PC-3 (cell line): ENCODE measurements around the gene RALY.

Experiments used
- EZH2 ChIP-seq: fragments of 300-600 bp; sonication (generic); IDR thresholded peaks from one replicate; pipeline ENCODE4 v1.6.1; 2017; ENCODE audit warnings: antibody characterized with exemption, mild to moderate bottlenecking, low read length; ENCODE audit not compliant: unreplicated experiment
- TF ChIP-seq, protein P1 (sequence below): fragments of 300-600 bp; sonication (generic); conservative IDR thresholded peaks from 2 replicates; pipeline ENCODE4 v1.5.1; 2017; ENCODE audit warnings: antibody characterized with exemption, low read depth, mild to moderate bottlenecking, low read length

DNA sequence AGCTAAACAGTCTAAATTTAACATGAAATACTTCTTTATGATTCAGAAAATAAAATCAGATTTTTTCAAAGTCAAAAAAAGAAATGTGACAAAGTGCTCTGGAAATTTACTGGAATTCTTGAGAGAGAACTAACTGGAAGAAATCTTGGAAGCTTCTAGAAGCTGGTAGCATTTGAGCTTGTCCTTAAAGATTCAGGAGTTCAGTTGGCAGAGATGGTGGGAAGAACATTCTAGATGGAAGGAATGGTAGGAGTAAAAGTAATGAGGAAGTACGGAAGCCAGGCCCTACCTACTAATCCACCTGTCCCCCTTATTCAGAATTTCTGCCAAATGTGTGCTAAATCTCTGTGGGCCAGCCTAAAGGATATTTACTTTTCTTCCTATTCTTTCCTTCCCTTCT is 21.2 kb downstream of the RALY start:
- TF ChIP-seq, protein P1, sequence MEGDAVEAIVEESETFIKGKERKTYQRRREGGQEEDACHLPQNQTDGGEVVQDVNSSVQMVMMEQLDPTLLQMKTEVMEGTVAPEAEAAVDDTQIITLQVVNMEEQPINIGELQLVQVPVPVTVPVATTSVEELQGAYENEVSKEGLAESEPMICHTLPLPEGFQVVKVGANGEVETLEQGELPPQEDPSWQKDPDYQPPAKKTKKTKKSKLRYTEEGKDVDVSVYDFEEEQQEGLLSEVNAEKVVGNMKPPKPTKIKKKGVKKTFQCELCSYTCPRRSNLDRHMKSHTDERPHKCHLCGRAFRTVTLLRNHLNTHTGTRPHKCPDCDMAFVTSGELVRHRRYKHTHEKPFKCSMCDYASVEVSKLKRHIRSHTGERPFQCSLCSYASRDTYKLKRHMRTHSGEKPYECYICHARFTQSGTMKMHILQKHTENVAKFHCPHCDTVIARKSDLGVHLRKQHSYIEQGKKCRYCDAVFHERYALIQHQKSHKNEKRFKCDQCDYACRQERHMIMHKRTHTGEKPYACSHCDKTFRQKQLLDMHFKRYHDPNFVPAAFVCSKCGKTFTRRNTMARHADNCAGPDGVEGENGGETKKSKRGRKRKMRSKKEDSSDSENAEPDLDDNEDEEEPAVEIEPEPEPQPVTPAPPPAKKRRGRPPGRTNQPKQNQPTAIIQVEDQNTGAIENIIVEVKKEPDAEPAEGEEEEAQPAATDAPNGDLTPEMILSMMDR: no peak
- TF ChIP-seq EZH2: no peak
